ENCODE data around the gene DRD4.

DNA sequence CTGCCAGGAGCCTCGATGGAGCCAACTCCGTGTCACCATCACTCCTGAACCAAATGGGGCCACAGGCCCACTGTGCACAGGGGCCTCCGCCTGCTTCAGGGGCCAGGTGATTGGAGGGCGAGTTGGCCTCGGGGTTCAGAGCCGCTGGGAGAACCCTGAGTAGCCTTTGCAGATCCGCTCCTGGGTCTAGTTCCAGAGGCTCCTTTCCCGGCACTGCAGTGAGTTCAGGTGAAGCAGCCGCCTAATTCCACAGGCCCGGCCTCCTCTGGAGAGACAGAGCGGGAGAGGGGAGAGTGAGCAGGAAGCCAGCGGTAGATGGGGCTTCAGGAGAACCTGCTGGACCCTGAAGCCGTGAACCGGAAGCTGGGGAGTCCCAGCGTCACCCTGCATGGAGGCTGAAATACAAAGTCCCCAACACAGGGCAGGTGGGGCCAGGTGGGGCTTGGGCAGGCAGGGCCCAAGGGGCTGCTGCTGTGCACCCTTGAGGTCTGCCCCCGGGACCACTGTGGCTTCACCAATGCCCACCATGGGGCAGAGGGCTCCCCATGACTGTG lies 22.5 kb downstream of the DRD4 start:
- TF ChIP-seq GATA2 (IDR thresholded peaks at IDR 0.05; ENCODE audit: low read depth, low read length) (no peak), GATA3 (IDR thresholded peaks at IDR 0.05; ENCODE audit: low read depth, low read length) (no peak)
